Stimulated activated CD8-positive, alpha-beta memory T cell treated with anti-CD3 and anti-CD28 coated beads, Interleukin-2, amount 100 ng/mL, for 48 hours (primary cell): Measurements from ENCODE around the gene ZNF593.
A peak's percentile ranks its signal among the peaks of the same experiment; 100 is the strongest.

Experiments
- DNase-seq, 2 donors: peaks; one replicate each; pipeline ENCODE4 v3.0.0-alpha.2; 2020; ENCODE audit warnings: low read depth in 2 of 2

The ZNF593 gene

DNA sequence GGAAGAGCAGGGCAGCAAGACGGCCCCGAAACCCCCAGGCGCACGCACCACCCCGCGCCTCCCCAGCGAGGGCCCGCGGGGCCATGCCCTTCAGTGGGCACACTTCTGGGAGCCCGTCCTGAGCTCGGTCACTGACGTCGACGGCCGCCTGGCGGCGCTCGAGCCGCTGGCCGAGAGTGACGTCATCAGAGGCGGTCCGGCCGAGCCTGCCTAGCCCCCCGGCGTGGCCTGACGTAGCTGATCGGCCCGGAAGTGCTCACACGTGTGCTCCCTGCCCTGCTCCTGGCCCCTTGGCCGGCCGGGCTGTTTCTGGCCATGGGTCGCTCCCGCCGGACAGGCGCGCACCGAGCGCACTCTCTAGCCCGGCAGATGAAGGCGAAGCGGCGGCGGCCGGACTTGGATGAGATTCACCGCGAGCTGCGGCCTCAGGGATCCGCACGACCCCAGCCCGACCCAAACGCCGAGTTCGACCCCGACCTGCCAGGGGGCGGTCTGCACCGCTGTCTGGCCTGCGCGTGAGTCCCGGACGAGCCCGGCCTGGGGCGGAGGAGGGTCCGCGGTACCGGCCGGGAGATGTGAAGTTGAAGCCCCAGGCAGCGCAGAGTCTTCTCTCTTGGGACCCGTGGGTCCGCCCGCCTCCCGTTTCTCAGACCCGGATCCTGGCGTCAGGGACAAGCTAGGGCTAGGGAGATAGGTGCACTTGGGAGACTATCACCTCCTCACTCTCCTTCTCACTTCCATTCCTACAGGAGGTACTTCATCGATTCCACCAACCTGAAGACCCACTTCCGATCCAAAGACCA, at the start of gene ZNF593:
Gene ZNF593 (plus strand): TSS at position 240 of the 803 bp plus-strand sequence. CDS start 76 bp downstream, at position 316.
- DNase-seq = peak; percentile 86 to 88

DNA sequence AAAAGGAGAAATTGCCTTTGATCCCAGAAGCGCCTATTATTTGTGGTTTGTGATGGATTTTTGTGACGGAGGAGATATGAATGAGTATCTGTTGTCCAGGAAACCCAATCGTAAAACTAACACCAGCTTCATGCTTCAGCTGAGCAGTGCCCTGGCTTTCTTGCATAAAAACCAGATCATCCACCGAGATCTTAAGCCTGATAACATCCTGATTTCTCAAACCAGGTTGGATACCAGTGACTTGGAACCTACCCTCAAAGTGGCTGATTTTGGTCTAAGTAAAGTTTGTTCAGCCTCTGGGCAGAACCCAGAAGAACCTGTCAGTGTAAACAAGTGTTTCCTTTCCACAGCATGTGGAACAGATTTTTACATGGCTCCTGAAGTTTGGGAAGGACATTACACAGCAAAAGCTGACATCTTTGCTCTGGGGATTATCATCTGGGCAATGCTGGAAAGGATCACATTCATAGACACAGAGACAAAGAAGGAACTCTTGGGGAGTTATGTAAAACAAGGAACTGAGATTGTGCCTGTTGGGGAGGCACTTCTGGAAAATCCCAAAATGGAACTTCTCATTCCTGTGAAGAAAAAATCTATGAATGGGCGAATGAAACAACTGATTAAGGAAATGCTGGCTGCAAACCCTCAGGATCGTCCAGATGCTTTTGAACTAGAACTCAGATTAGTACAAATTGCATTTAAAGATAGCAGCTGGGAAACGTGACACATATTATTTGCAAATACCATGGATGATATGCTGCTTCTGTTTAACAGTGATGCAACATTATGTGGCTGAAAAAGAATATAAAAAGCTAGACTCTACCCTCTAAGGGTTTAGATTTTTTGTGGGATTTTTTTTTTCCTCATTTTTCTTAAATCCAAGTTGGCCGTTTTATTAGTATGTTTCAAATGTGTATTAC, 47.6 kb upstream of the ZNF593 start:
- DNase-seq = no peak

DNA sequence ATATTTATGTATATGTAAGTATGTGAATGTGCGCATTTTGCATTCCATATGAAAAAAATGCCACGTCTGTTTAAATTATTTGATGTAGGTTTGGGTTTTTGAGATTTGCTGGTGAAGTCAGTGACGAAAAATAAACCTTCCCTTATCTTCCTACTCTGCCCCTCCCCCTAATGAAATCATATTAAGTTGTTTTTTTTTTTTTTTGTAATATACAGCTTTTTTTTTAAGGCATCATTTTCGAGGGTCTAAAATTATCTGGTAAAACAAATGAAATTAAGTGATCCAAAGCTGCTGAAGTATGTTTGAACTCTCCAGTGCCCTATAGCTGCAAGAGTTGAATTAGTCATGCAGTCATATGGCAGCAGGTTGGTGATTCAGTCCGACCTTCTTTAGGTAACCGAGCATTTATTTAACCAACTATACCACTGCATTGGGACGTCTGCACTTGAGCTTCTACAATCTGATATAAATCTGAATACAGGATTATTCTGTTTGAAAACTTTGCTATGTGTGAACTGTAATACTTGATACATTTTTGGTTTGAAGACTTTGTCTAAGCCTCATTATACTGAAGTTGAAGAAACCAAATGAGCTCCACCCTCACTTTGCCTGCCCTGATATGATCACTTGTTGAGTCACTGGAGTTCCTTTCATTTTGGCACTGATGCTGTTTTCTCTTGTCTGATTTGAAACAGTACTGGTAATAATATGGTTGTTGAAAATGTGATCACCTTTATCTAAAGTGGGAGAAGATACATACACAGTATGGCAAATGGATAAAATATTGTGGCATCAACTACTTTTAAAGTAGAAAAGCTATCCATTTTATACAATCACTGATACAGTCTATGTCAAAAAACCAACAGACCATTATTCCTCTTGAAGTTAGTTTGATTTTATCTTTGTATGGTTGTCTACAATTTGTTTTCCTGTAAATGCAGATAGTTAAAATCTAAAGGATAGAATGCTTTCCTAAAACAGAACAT, 46.4 kb upstream of the ZNF593 start:
- DNase-seq = no peak

DNA sequence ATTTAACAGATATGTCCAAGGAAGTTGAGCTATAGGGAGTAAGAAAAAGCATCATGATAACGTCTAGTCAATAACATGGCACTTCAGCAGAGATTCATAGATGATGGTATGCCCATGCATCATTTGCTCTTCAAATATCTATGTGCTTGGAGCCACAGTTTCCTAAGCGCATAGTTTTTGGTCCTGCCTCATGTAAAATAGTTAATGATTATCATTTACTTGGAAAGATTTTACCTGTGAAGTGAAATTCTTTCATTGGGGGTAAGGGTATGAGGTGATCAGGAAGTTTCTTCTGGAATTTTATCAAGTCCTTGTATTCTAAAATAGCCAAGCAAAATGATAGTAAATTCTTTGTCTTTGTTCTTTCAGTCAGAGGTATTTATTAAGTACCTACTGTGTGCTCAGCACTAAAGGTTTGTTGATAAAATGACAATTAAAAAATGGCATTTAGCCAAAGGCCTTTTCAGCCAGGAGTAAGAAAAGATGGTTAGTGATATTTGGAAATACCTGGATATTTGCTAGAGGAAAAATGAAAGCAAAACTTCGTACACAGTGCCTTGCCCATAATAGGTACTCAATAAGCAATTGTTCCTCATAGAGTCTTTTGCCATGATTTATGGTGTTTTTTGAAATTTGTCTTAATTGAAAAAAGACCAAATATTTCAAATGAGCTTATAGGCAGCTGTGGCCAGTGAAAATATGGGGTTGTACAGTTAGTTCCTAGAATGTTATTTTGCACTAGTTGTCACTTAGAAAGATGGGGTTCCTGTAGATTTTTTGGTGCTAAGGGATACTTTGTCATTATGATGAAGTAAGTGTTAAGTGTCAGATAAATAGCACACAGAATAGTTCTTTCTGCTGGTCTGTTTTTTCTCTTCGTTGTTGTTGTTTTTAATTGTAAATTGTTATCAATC, 45.0 kb upstream of the ZNF593 start:
- no peak for DNase-seq

DNA sequence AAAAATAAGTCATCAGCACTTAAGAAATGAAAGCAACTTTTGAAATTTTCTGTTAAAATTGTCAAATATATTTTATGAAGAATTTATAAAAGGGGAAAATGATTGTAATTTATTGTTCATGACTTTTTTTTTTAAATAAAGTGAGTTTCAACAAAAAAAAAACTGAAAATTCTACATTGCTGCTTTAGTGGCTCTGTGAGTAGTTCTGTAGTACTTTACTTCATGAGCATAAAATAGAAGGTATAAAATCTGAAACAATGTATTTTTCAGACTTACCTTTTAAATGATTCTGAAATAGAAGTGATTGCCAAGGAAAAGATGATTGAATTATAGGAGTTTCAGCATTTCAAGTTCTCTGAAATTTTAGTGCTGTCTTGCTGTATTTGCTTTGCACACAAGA, 44.3 kb upstream of the ZNF593 start:
- DNase-seq = no peak

DNA sequence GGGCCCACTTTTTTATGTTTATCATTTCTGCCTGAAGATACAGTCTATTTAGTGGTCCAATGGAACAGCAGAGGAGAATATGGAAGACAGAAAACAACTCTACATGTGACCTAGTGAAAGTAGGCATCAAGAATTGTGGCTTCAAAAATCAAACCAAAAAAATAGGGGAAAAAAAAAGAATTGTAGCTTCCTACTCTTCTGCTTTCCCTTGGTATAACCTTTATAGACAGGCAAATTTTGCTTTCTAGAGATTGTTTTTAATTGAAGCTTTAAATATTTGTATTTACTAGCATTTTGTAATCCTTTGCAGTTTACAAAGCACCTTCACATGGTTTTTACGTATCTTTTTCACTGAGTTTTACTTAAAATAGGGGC, 43.8 kb upstream of the ZNF593 start:
- no peak for DNase-seq

DNA sequence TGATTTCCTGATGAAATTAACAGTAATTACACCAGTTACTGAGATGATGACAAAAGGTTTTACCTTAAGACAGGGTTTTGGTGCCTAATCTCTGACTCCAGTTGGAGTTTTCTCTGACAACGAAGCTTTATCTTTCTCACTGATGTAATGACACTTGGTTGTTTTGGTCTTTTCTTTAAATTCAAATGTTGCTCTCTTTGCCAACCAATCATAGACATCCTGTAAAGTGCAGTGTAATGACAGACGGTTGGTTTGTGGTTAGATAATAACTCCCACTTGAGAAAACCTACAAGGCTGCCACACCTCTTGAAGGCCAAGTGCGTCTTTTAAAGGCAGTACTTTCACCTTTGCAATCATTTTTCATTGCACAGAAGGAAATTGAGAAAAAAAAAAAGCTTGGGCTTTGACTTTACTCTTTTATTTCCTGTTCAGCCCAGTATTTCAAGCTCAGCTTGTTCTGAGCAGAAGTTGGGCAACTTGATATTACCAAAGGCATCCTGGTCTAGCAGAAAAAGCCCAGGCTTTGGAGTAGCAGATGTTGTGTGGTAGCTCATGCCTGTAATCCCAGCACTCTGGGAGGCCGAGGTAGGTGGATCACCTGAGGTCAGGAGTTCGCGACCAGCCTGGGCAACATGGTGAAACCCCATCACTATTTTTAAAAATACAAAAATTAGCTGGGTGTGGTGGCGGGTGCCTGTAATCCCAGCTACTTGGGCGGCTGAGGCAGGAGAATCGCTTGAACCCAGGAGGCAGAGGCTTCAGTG, 43.2 kb upstream of the ZNF593 start:
- DNase-seq = no peak

DNA sequence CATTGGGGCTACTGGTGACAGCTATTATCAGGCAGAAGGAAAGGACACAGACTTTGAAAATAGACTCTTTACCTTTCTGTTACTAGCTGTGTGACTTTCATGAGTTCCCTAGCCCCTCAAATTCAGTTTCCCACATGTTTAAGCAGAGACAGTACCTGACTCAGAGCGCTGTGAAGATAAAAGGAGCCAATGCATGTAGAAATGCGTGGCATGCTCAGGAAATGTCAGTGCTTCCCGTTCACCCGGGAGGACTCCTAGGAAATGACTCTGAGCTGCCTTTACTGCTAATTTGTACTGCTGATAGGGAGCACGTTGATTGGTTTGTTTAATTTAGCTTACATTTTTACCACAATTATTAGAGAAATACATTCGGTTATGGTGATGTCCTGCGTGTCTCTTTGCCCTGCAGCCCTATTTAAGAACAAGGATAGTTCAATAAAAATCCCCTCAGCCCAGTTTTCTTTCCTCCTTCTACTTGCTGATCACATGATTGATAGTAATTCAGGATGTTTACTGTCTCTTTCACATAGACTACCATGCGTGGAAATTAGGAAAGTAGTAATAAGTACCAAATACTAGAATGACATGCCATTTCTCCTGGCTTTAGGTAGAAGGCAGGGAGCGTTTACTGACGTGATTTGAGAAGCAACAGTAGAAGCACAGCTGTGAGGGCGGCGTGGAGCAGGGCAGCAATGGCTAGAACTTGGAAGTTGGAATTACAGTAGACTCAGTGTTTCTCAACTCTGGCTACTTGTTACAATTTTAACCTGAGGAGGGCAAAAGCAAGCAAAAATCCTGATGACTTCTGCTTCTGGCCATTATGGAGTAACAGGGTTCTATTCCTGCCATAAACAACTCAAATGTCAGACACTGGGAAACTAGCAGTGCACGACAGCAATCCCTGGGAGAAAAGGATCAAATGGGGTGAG, 42.2 kb upstream of the ZNF593 start:
- no peak for DNase-seq

DNA sequence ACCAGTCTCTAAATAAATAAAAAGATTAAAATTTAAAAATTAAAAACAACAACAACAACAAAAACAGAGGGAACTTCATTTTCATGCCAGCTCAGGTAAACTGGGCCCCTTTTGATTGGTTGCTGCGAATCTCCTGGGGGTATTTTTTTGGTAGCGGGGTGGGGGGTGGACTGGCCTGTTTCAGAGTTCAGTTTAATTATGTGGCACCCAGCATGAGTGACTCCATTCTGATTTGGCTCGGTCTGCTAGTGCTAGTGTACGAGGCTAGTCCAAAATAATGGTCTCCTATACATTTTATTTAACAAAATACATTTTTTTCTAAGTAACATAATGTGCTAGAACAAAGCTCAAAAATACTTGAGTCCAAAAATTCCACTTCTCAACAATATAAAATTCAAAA, 39.9 kb upstream of the ZNF593 start:
- DNase-seq = no peak

DNA sequence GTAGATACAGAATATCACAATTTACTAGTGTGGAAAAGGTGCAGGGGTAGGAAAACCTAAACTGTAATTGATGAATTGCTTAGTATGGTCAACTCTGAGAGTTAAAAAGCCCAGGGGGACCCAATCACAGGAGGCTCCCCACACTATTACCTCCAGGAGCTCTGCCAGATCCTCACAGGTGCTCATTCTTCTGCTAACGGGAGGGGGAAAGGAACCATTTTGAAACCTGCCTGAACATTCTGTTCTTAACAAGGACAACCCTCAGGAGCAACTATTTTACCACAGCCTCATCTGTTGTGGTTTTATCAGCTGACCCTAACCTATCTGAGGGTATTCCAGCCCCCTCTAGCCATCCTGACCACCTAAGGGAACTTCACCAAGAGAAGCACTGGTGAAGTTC, 39.0 kb upstream of the ZNF593 start:
- DNase-seq = no peak

DNA sequence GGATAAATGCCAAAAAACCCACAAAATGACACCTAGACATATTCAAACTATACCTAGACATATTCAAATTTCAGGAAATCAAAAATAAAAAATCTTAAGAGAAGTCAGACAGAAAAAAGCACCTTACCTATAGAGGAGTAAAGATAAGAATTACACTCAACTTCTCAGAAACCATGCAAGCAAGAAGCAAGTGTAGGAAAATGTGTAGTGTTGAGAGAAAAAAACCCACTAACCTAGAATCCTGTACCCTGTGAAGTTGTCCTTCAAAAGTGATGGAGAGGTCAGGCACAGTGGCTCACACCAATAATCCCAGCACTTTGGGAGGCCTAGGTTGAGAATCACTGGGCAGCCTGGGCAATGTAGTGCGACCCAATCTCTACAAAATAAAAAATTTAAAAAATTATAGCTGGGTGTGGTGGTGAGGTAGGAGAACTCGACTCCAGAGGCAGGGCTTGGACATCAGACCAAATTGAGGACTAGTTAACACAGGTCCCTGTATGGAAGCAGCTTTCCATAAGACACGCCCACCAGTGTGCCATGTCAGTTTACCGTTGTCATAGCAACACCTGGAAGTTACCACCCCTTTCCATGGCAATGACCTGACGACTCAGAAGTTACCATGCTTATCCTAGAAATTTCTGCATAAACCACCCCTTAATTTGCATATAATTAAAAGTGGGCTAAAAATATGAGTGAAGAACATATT, 37.4 kb upstream of the ZNF593 start:
- no peak for DNase-seq

DNA sequence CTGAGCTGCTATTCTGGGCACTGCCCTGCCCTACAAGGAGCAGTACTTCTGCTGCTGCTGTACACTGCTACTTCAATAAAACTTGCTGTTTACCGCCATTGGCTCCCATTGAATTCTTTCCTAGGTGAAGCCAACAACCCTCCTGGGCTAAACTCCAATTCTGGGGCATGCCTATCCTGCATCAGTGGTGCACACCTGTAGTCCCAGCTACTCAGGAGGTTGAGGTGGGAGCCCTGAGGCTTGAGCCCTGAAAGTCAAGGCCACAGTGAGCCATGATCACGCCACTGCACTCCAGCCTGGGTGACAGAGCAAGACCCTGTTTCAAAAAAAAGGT, 36.9 kb upstream of the ZNF593 start:
- DNase-seq = no peak

DNA sequence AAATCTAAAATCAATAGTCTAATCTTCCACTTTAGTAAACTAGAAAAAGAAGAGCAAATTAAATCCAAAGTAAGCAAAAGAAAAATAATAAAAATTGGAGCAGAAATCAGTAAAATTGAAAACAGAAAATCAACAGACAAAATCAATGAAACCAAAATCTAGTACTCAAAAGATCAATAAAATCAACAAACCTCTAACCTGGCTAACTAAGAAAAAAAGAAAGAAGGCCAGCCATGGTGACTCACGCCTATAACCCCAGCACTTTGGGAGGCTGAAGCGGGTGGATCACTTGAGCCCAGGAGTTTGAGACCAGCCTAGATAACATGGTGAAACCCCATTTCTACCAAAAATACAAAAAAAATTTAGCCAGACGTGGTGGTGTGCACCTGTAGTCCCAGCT, 35.2 kb upstream of the ZNF593 start:
- DNase-seq = no peak

DNA sequence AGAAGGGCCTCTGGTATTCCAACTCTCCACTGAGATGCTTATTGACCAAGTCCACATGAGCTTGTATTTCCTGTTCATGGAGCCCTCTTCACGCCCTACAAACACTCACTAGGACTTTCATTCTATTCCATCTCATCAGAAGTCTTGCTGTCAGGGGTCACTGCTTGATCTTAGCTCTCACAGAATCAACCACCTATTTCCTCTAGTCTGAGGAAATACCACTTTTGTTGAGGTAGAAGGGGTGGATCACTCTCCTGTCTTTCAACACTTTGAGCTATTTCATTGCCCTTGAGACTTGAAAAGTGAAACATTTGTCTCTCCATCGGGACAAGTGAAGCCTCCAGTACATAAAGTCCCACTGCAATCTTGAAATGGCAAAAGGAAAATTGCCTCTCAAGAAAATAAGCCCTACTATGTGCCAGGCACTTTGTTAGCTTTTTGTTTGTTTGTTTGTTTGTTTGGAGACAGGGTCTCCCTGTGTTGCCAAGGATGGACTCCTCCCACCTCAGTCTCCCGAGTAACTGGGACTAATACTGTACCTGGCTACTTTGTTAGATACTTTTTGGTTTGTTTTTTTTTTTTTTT, 30.6 kb upstream of the ZNF593 start:
- no peak for DNase-seq

DNA sequence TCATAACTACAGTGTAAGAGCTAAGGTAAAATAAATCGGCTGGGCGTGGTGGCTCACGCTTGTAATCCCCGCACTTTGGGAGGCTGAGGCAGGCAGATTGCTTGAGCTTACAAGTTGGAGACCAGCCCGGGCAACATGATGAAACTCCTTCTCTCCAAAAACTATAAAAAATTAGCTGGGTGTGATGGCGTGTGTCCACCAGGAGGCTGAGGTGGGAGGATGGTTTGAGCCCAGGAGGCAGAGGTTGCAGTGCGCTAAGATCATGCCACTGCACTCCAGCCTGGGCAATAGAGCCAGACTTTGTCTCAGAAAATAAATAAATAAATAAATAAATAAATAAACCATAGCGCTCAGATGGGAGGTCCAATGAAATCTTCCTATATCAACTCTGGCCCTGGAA, 27.5 kb upstream of the ZNF593 start:
- DNase-seq = no peak

DNA sequence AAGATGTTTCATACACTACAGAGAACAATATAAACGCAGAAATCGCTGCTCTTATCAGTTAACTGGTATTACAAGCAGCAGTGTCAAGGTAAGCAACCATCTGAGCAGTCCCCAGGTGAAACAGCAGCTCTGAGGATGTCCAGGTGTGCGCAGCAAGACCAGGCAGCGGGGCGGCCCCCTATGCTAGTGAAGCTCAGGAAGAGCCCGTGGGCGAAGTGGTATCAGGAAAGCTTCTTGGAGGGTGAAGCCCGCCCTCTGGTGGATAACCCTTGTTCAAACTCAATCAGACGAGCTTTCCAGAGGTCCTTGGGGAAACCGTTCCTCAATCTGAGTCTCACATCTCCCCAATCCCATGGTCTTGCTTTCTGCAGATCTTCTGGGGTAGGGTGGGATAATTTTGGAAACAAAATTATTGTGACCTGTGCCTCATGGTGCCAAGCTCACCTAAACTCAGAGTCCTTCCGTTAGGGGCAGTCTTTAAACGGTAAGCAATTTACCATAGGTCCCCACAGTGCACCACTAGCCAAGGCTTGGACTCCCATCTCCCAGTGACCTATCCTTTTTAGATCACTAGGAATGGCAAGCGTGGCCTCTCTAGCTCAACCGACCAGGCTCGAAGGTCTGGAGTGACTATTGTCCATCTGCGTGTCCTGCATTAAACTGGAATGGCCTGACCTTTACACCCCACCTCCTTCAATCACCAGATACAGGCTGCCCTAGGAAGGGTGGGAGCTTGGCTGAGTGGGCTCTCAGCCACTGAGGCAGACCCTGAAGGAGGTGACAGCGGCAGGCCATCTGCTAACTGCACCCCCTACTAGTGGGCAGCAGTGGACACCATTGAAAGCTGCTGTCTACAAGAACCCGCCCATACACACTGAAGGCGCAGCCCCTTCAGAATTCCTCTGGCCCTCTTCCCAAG, 24.4 kb upstream of the ZNF593 start:
- DNase-seq = peak; percentile 54 to 64

DNA sequence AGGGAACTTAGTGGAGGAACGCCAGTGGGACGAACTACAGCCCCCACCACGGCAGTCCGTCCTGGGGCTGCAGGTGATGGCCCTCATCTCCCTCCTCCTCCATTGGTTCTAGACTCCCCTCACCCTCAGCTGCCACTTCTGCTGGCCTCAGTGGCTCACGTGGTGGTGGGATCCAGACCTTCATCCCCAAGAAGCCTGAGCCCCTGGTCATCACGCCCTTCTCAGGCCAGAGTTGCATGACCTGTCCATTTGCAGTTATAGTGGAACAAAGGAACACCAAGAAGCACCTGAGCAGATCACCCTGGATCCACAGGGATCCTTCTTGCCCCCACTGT, 23.8 kb upstream of the ZNF593 start:
- no peak for DNase-seq
